A549 (cell line): ENCODE data around the gene ZNF830.

Experiments used
- HOXB5 ChIP-seq: fragments of 250-450 bp; sonication (Bioruptor Pico); IDR thresholded peaks from 2 replicates; pipeline ENCODE4 v1.5.0; 2020; ENCODE audit warnings: mild to moderate bottlenecking, moderate library complexity
- MAZ ChIP-seq: fragments of 150-350 bp; IDR thresholded peaks from 2 replicates; pipeline ENCODE4 v1.6.1; 2014; ENCODE audit warnings: antibody characterized with exemption, low read depth, low read length, borderline replicate concordance
- PHF8 ChIP-seq: fragments of 200-600 bp; sonication (generic); IDR thresholded peaks from 2 replicates; pipeline ENCODE4 v1.6.1; 2016; ENCODE audit warnings: low read depth, mild to moderate bottlenecking, antibody characterized with exemption, moderate library complexity, borderline replicate concordance
- POLR2A ChIP-seq: IDR thresholded peaks from 2 replicates; pipeline ENCODE4 v1.6.1; 2012; ENCODE audit warnings: mild to moderate bottlenecking, low read length
- TF ChIP-seq, protein P1 (sequence below): IDR thresholded peaks from 2 replicates; pipeline ENCODE4 v1.6.1; 2012
- TF ChIP-seq, protein P2 (sequence below): fragments of >200 bp; sonication (Bioruptor Twin); formaldehyde crosslinking; IDR thresholded peaks from 3 replicates; pipeline ENCODE4 v1.5.1; 2016
- TF ChIP-seq, protein P3 (sequence below): fragments of 200-600 bp; sonication (generic); IDR thresholded peaks from 2 replicates; pipeline ENCODE4 v1.6.1; 2016; ENCODE audit warnings: antibody characterized with exemption, mild to moderate bottlenecking, moderate library complexity

DNA sequence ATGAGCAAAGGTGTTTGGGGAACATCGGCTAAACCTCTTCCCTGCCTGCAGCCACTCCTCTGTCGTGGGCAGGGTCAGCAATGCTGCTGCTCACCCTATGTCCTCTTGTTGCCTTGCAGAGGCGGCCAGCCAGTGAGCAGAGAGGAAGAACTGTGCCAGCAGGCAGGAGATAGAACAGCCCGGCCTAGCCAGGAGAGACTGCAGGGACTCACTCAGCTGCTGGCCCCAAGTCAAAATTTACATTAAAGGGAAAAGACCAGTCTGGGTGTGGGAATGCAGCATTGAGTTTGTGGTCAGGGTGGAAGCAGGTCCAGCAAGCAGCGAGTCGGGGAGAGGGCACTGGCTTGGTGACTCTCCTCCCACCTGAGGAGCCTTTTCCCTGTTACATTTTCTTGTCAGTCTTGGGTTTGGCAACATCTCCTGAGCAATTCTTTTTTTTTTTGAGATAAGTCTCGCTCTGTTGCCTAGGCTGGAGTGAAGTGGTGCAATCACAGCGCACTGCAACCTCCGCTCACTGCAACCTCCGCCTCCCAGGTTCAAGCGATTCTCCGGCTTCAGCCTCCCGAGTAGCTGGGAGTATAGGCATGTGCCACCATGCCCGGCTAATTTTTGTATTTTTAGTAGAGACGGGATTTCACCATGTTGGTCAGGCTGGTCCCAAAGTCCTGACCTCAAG is 41.7 kb downstream of the ZNF830 start:
- TF ChIP-seq POLR2A (no peak), PHF8 (no peak), HOXB5 (CRISPR knock-in tag) (no peak), MAZ (no peak)
- TF ChIP-seq, protein P1, sequence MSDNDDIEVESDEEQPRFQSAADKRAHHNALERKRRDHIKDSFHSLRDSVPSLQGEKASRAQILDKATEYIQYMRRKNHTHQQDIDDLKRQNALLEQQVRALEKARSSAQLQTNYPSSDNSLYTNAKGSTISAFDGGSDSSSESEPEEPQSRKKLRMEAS = no peak
- TF ChIP-seq, protein P2, sequence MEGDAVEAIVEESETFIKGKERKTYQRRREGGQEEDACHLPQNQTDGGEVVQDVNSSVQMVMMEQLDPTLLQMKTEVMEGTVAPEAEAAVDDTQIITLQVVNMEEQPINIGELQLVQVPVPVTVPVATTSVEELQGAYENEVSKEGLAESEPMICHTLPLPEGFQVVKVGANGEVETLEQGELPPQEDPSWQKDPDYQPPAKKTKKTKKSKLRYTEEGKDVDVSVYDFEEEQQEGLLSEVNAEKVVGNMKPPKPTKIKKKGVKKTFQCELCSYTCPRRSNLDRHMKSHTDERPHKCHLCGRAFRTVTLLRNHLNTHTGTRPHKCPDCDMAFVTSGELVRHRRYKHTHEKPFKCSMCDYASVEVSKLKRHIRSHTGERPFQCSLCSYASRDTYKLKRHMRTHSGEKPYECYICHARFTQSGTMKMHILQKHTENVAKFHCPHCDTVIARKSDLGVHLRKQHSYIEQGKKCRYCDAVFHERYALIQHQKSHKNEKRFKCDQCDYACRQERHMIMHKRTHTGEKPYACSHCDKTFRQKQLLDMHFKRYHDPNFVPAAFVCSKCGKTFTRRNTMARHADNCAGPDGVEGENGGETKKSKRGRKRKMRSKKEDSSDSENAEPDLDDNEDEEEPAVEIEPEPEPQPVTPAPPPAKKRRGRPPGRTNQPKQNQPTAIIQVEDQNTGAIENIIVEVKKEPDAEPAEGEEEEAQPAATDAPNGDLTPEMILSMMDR = no peak
- TF ChIP-seq, protein P3, sequence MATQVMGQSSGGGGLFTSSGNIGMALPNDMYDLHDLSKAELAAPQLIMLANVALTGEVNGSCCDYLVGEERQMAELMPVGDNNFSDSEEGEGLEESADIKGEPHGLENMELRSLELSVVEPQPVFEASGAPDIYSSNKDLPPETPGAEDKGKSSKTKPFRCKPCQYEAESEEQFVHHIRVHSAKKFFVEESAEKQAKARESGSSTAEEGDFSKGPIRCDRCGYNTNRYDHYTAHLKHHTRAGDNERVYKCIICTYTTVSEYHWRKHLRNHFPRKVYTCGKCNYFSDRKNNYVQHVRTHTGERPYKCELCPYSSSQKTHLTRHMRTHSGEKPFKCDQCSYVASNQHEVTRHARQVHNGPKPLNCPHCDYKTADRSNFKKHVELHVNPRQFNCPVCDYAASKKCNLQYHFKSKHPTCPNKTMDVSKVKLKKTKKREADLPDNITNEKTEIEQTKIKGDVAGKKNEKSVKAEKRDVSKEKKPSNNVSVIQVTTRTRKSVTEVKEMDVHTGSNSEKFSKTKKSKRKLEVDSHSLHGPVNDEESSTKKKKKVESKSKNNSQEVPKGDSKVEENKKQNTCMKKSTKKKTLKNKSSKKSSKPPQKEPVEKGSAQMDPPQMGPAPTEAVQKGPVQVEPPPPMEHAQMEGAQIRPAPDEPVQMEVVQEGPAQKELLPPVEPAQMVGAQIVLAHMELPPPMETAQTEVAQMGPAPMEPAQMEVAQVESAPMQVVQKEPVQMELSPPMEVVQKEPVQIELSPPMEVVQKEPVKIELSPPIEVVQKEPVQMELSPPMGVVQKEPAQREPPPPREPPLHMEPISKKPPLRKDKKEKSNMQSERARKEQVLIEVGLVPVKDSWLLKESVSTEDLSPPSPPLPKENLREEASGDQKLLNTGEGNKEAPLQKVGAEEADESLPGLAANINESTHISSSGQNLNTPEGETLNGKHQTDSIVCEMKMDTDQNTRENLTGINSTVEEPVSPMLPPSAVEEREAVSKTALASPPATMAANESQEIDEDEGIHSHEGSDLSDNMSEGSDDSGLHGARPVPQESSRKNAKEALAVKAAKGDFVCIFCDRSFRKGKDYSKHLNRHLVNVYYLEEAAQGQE = no peak
